Transverse colon (tissue), 4 donors: ENCODE measurements around the gene ANKRD36C.
"Not testable (repeated sequence)": the region's sequence is repeated elsewhere in the genome, so short reads cannot be mapped to it uniquely, and the experiment has no call there.

Experiments
- POLR2A ChIP-seq: fragments of 450-650 bp; IDR thresholded peaks from one replicate; pipeline ENCODE4 v1.6.1; 2016; ENCODE audit warnings: antibody characterized with exemption, mild to moderate bottlenecking, moderate library complexity
- POLR2AphosphoS5 ChIP-seq, 3 donors: sonication (generic); formaldehyde crosslinking; IDR thresholded peaks; one replicate each; pipeline ENCODE4 v1.6.1; 2016; ENCODE audit warnings: antibody characterized with exemption in 3 of 3
- TF ChIP-seq, protein P1 (sequence below), 5 experiments: fragments of 200-600 bp in 3 of 5; fragments of 450-650 bp in 2 of 5; sonication (generic) in 3 of 5; IDR thresholded peaks; 1 replicate in 2 of 5; 2 replicates in 3 of 5; pipeline ENCODE4 v1.5.1; 2016 to 2017; ENCODE audit warnings: antibody characterized with exemption in 5 of 5, inconsistent platforms in 3 of 5, mild to moderate bottlenecking in 2 of 5, moderate library complexity in 1 of 5

DNA sequence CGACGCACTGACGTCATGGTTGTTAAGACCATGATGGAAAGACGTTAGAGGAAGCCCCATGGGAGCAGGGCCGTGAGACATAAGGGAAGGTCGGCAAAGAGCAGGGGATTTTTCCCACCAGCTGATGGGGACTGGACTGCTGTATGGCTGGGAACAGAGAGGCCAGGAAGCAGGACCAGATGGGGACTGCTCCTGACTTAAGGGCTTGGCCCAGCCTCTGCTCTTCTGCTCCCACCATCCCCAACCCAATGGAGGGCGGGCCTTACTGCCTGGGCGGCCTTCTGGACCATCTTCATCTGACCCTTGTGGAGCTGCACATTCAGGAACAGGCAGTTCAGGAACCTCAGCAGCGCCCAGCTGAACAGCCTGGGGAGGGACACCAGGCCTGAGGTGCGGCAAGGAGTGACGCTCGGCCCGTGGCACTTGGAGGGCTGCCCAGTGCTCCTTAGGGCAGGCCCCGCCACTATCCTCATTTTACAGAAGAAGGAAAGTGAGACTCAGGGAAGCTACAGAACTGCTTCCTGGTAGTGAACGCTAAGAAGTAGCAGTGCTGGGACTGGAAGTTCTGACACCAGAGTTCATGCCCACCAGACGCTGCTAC, 36.2 kb upstream of the ANKRD36C start:
- TF ChIP-seq, protein P1, sequence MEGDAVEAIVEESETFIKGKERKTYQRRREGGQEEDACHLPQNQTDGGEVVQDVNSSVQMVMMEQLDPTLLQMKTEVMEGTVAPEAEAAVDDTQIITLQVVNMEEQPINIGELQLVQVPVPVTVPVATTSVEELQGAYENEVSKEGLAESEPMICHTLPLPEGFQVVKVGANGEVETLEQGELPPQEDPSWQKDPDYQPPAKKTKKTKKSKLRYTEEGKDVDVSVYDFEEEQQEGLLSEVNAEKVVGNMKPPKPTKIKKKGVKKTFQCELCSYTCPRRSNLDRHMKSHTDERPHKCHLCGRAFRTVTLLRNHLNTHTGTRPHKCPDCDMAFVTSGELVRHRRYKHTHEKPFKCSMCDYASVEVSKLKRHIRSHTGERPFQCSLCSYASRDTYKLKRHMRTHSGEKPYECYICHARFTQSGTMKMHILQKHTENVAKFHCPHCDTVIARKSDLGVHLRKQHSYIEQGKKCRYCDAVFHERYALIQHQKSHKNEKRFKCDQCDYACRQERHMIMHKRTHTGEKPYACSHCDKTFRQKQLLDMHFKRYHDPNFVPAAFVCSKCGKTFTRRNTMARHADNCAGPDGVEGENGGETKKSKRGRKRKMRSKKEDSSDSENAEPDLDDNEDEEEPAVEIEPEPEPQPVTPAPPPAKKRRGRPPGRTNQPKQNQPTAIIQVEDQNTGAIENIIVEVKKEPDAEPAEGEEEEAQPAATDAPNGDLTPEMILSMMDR (IDR thresholded peaks at IDR 0.05): not testable (repeated sequence)
- not testable (repeated sequence) for TF ChIP-seq POLR2AphosphoS5 (IDR thresholded peaks at IDR 0.05); POLR2A
